Activated CD8-positive, alpha-beta memory T cell treated with anti-CD3 and anti-CD28 coated beads for 24 hours (primary cell): ENCODE data around the gene AMN.
A peak's percentile ranks its signal among the peaks of the same experiment; 100 is the strongest.
"Not testable (repeated sequence)": the region's sequence is repeated elsewhere in the genome, so short reads cannot be mapped to it uniquely, and the experiment has no call there.

Experiments used
- DNase-seq: peaks from one replicate; pipeline ENCODE4 v3.0.0-alpha.2; 2020

AMN gene

GRCh38 chr14:102914474-102915291 is 7.8 kb upstream of the AMN start:
- no peak for DNase-seq

- DNase-seq = no peak
Observed at GRCh38 chr14:102915292-102916110, 7.0 kb upstream of the AMN start.

DNA sequence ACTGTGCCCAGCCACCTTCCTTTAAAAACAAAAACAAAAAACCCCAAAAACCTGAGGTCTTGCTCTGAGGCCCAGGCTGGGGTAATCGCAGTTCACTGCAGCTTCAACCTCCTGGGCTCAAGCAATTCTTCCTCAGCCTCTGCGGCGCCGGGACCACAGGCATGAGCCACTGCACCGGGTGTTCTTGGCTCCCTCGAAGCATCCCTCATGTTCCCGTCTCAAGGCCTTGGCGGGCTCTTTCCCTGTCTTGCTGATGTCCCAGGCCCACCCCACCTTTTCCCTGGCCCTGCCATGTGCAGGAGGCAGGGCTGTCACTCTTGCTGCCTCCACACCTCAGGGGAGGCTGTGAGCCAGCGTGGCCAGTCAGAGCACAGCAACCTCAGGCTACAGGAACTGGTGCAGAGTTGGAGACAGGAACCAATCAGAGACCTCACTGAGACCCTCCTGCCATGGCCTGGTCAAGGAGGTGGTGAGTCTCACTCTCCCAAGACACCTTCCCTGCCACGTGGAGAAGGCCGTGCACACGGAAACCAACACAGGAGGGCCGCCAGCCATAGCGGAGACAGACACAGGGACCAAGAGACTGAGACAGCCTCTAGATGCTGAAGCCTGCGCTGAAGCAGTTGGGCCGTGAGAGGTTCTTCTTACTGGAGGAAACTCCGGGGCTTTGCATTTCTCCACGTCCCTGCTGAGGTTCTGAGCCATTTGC is 6.0 kb upstream of the AMN start:
- DNase-seq = no peak

- no peak for DNase-seq
Observed at GRCh38 chr14:102917056-102917385, 5.4 kb upstream of the AMN start.

DNA sequence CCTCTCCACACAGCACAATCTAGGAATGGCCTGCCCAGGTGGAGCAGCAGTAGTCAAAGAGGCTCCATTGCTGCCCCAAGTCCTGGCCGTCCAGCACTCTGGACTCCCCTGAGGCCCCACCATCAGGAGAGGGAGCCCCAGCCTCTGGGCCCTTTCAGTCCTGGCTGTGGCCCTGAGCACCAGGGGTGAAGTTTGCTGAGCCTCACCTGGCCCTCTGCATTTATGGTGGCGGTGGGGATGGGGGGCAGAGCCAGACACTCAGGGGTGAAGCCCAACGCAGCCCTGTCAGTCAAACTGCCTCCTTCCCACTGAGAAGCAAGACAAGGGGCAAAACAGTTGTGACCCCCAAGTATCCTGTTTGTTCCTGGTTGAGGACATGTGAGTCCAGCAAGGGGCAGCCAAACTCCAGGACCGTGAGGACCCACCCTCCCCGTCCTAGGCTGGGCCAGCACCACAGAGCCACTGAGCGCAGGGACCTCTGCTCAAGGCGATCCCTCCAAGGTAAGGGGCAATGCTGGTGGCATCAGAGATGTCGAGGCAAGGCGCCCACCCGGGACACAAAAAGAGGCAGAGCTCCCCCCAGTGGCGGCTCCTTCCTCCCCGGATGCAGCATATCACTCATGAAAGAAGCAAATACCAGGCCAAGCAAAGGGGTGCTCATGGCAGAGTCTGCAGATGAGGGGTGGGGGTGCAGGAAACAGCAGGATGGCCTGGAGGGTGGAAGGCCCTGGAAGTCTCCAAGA is 4.8 kb upstream of the AMN start:
- DNase-seq = peak; percentile 86

DNA sequence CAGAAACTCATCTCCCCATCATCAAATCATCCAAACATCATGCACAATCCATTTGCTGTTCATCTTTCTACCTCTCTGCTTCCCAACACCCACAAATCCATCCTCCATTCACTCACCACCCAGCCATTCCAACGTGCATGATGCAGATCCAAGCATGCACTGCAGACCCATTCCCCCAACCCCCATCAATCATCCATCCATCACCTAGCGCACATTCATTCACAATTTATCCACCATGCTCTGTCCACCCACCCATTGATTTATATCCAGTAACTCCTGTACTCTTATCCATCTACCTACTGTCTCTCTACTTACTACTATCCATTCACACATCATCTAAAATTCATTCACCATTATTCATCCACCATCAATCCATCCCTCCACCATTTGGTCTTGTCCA is 4.0 kb upstream of the AMN start:
- no peak for DNase-seq

GRCh38 chr14:102920273-102920997 is 2.0 kb upstream of the AMN start:
- DNase-seq = no peak

GRCh38 chr14:102920998-102921304 is 1.5 kb upstream of the AMN start:
- DNase-seq = no peak

DNA sequence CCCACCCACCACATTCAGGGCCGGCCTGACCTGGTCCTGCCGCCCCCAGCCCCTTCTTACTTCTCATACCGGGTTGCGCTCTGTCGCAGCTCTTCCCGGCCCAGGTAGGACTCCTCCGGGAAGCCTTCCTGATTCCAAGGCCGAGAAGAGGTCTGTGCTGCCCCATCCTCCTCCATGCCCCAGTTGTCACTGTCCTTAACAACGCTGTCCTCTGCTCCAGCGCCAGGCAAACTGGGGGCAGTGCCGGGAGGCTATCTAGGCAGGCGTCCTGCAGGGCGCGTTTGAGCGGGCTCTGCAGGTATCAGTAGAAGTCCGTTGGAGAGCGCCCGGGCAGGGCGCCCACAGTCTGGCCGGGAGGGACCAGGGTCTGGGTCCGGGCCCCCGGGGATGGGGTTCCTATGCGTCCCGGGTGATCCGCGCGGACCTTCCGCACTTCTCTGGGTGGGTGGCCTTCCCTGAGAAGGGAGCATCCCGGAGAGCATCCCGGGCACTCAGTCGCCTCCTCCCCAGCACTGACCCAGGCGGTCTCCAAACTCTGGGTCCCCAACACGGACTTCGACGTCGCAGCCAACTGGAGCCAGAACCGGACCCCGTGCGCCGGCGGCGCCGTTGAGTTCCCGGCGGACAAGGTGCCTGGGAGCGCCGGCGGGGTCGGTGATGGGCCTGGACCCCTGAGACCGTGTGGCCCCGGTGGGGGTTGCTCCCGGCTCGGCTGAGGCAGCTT is 900 bp downstream of the AMN start:
- no peak for DNase-seq

GRCh38 chr14:102923925-102924486 is 1.5 kb downstream of the AMN start:
- no peak for DNase-seq

GRCh38 chr14:102924632-102925588 is 2.4 kb downstream of the AMN start:
- DNase-seq = no peak

- DNase-seq = no peak
Observed at GRCh38 chr14:102925646-102926045, 3.2 kb downstream of the AMN start.

DNA sequence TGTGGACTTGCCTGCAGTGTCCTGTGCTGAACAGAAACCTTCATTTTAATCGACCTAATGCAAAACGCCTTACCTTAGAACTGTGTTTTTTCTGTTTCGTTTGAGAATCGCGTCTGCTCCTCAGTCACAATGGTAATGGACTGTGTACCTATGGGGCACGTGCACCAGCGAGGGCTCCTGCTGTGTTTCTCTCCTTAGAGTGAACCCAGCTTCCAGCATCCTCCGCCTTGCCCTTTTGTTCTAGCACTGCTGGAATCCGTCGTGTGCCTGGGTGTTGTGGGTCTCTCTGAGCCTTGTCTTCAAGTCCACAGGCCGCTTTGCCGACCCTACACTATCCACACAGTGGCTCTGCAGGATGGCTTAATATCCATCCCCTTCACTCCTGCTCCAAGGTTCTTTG is 3.6 kb downstream of the AMN start:
- DNase-seq = no peak

- not testable (repeated sequence) for DNase-seq
Observed at GRCh38 chr14:102926840-102927239, 4.4 kb downstream of the AMN start.

- DNase-seq = no peak
Observed at GRCh38 chr14:102927346-102927877, 4.9 kb downstream of the AMN start.

DNA sequence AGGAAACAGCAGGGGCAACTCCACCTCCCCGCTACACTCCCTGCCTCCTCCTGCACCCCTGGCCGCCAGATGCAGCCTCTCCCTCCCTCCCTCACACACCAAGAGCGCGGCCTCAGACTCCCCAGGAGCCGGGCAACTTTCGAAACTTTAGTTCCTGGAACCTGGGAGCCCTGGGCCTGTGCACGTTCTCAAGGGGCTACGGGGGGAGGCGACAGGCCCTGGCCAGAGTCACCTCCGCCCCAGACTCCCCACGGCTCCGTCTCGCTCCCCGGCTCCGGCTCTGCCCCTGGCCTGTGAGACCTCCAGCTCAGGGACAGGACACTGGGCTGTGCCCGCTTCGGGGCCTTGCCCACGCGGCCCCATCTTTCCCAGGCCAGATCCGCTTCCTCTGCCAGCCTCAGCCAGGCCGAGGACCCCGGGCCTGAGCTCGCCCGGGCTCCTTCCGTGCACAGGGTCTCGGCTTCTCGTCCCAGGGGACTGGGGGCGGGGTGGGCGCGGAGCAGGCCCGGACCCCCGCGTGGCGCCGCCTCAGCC is 5.5 kb downstream of the AMN start:
- no peak for DNase-seq

DNA sequence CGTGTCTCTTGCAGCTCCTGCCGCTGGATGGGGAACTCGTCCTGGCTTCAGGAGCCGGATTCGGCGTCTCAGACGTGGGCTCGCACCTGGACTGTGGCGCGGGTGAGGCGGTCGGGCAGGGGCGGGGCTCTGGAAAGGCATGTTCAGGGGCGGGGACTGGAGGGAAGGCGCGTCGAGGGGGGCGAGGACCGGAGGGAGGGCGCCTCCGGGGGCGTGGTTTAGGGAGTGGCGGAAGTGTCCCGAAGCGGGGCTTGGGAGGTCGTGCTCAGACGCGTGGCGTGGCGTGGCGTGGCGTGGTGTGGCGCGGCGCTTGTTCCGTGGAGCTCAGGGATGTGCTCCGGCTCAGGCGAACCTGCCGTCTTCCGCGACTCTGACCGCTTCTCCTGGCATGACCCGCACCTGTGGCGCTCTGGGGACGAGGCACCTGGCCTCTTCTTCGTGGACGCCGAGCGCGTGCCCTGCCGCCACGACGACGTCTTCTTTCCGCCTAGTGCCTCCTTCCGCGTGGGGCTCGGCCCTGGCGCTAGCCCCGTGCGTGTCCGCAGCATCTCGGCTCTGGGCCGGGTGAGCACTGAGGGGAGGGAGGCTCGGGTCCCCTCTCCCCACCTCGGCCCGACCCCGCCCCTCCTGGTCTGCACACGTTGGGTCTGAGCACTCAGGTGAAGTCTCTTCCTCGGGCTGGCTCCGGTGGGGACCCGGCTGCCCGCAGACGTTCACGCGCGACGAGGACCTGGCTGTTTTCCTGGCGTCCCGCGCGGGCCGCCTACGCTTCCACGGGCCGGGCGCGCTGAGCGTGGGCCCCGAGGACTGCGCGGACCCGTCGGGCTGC is 6.2 kb downstream of the AMN start:
- peak; percentile 89 for DNase-seq

DNA sequence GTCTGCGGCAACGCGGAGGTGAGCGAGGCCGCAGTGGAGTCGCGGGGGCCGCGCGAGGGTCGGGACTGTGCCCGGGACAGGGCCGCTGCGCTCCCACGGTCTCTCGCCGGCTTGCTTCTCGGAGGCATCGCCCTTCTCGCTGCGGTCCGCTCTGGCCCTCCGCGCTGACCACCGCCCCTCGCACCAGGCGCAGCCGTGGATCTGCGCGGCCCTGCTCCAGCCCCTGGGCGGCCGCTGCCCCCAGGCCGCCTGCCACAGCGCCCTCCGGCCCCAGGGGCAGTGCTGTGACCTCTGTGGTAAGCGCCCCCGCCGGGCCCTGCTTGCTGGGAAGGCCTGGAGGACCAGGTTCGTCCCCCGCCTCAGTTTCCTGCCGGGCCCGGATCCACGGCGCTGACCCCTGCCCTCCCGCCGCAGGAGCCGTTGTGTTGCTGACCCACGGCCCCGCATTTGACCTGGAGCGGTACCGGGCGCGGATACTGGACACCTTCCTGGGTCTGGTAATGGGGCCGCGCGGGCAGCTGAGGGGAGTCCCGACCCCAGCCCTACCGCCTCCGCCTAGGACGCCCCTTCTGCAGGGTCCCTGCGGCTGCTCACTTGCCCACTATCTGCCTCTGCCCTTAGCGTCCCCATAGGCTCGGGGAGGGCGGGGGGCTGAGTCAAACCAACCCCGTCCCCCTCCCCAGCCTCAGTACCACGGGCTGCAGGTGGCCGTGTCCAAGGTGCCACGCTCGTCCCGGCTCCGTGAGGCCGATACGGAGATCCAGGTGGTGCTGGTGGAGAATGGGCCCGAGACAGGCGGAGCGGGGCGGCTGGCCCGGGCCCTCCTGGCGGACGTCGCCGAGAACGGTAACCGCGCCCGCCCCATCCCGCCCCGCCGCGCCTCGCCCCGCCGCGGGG is 7.0 kb downstream of the AMN start:
- no peak for DNase-seq
